Muscle layer of duodenum (tissue), 2 donors: ENCODE measurements around the gene NRXN3.

ENCODE experiments used
- H3K27ac ChIP-seq: one replicate; pipeline ENCODE4 v1.7.0; 2013; ENCODE audit warnings: mild to moderate bottlenecking, low read length
- H3K27me3 ChIP-seq: one replicate; pipeline ENCODE4 v1.7.0; 2013; ENCODE audit warnings: low read depth, mild to moderate bottlenecking, control low read depth, low read length
- H3K36me3 ChIP-seq, 2 donors: one replicate each; pipeline ENCODE4 v1.7.0; 2013; ENCODE audit warnings: low read length in 2 of 2, control low read depth in 1 of 2, mild to moderate bottlenecking in 1 of 2; ENCODE audit not compliant: insufficient read depth in 2 of 2, control insufficient read depth in 1 of 2
- H3K4me1 ChIP-seq, 2 donors: one replicate each; pipeline ENCODE4 v1.7.0; 2013; ENCODE audit warnings: low read length in 2 of 2, mild to moderate bottlenecking in 2 of 2, control low read depth in 1 of 2, moderate library complexity in 1 of 2; ENCODE audit not compliant: insufficient read depth in 2 of 2, control insufficient read depth in 1 of 2
- H3K4me3 ChIP-seq, 2 donors: one replicate each; pipeline ENCODE4 v1.7.0; 2013; ENCODE audit warnings: low read length in 2 of 2, low read depth in 1 of 2, mild to moderate bottlenecking in 1 of 2
- H3K9me3 ChIP-seq, 2 donors: one replicate each; pipeline ENCODE4 v1.7.0; 2013; ENCODE audit warnings: low read length in 2 of 2, control low read depth in 1 of 2, mild to moderate bottlenecking in 1 of 2; ENCODE audit not compliant: control insufficient read depth in 1 of 2
- donor health status: healthy.

NRXN3 gene

GRCh38 chr14:78170203-78170602, at the start of gene NRXN3:
TSS of gene NRXN3 (plus strand) at chr14:78170373. CDS start at chr14:78243094, 72,721 bp downstream.
- no peaks in the 10 kb centered on the region for H3K9me3 ChIP-seq
- no peaks in the 10 kb centered on the region for H3K27me3 ChIP-seq
- H3K36me3 ChIP-seq, result no peaks in the 10 kb centered on the region
- peaks cover 0 to 10% of the 10 kb centered on the region in 2 donors for H3K4me1 ChIP-seq
- H3K27ac ChIP-seq, result no peak within 1 kb of the TSS
- peak within 1 kb of the TSS in 1 of 2 donors; percentile 13 for H3K4me3 ChIP-seq

- no peak overlapping the region for H3K4me3 ChIP-seq
- peaks cover 0 to 2% of the 10 kb centered on the region in 2 donors for H3K9me3 ChIP-seq
- H3K4me1 ChIP-seq, result no peaks in the 10 kb centered on the region
- no peak overlapping the region for H3K27ac ChIP-seq
- H3K27me3 ChIP-seq, result no peaks in the 10 kb centered on the region
- H3K36me3 ChIP-seq, result no peaks in the 10 kb centered on the region
Measured at GRCh38 chr14:78122436-78122835, 47.7 kb upstream of the NRXN3 start.

DNA sequence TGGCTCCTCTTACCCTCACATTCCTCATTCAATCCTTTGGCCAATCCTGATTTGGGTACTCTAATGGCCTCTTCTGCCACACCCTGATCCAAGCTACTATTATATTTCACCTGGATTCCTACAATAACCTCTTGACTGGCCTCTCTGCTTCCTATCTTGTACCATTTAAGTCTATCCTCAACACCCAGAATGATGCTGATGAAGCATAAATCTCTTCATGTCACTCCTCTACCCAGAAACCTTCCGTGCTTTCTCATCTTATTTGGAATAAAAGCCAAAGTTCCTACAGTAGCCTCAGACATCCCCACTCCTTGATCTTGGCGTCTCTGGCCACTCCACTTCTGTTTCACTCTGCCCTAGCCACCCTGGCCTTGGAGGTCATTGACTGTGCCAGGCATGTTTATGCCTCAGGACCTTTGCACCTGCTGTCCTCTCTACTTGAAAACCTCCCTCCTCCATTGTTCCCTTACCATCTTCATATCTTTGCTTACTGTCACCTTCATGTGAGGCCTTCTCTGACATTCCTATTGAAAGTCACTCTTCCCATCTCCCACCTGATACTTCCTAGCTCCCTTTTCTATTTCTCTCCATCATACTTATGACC, 46.4 kb upstream of the NRXN3 start:
- Histone ChIP-seq H3K36me3 (no peaks in the 10 kb centered on the region), H3K27ac (no peak overlapping the region), H3K27me3 (no peaks in the 10 kb centered on the region), H3K9me3 (peaks cover 0 to under 1% of the 10 kb centered on the region in 2 donors), H3K4me3 (no peak overlapping the region), H3K4me1 (no peaks in the 10 kb centered on the region)

GRCh38 chr14:78127961-78128360, 42.2 kb upstream of the NRXN3 start:
- Histone ChIP-seq H3K27me3 (no peaks in the 10 kb centered on the region), H3K36me3 (no peaks in the 10 kb centered on the region), H3K4me1 (no peaks in the 10 kb centered on the region), H3K27ac (no peak overlapping the region), H3K9me3 (no peaks in the 10 kb centered on the region), H3K4me3 (no peak overlapping the region)

GRCh38 chr14:78129375-78129774, 40.8 kb upstream of the NRXN3 start:
- H3K27ac ChIP-seq, result no peak overlapping the region
- H3K9me3 ChIP-seq, result no peaks in the 10 kb centered on the region
- no peaks in the 10 kb centered on the region for H3K36me3 ChIP-seq

DNA sequence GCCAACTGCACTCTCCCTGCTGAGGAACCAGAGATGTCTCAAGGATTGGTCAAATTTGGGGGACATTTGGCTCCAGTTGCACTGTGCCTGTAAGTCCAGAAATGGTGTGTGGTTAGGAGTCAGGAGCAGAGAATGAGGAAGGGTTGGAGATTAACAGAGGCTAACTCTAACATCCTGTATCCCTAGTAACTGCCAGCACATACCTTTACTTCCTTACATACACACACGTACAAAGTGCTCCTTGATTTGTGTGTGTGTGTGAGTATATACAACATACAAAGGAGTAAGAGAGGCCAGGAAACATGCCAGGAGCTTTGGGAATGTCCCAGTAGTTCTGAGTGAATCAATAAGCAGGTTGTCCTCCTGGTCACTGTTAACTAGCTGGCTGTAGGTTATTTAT, 39.8 kb upstream of the NRXN3 start:
- no peaks in the 10 kb centered on the region for H3K36me3 ChIP-seq
- H3K9me3 ChIP-seq, result no peaks in the 10 kb centered on the region
- no peak overlapping the region for H3K27ac ChIP-seq
- H3K4me3 ChIP-seq, result no peak overlapping the region
- H3K27me3 ChIP-seq, result no peaks in the 10 kb centered on the region
- H3K4me1 ChIP-seq, result no peaks in the 10 kb centered on the region

More at GRCh38 chr14:78129375-78129774, 40.8 kb upstream of the NRXN3 start:
- Histone ChIP-seq H3K27me3 (no peaks in the 10 kb centered on the region), H3K4me3 (no peak overlapping the region), H3K4me1 (no peaks in the 10 kb centered on the region)

DNA sequence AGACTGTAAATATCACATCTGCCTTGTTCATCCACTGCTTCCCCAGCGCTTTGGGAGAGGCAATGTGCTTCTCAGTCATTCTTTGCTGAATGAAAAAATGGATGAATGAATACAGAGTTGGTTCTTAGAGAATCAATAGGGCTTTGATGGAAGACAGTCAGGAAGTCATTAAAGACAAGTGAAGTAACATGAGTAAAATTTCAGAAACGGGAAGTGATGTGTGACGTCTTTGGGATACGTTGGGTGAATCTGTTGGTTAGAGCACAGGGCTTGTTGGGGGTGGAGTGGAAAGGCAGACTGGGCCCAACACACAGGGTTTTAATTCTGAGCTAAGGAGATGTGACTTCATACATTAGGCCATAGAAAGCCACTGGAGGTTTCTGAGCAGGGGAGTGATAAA, 39.0 kb upstream of the NRXN3 start:
- Histone ChIP-seq H3K36me3 (no peaks in the 10 kb centered on the region), H3K27me3 (no peaks in the 10 kb centered on the region), H3K9me3 (no peaks in the 10 kb centered on the region), H3K27ac (no peak overlapping the region), H3K4me3 (no peak overlapping the region), H3K4me1 (no peaks in the 10 kb centered on the region)

GRCh38 chr14:78131616-78132015, 38.6 kb upstream of the NRXN3 start:
- no peaks in the 10 kb centered on the region for H3K4me1 ChIP-seq
- H3K9me3 ChIP-seq, result no peaks in the 10 kb centered on the region
- no peaks in the 10 kb centered on the region for H3K27me3 ChIP-seq
- no peak overlapping the region for H3K4me3 ChIP-seq
- H3K27ac ChIP-seq, result no peak overlapping the region
- no peaks in the 10 kb centered on the region for H3K36me3 ChIP-seq

DNA sequence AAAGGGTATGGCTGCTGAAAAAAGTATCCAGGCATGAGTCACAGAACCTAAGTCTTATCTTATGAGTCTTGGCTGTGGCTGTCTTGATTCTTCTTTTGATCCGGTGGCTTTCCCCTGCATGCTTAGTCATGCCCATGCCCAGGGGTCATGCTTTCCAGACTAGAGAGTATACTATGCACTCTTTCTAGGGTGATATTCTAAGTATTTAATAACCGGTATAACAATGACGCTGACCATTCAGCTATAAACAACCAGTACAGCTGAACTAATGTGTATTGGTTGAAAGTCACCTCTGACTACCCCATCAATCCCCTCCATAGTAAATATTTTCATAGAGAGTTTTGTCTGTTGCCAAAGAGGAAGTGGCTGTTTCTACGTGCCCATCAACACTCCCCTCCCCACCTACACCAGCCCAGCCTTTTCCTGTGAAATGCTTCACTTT, 34.7 kb upstream of the NRXN3 start:
- Histone ChIP-seq H3K27ac (no peak overlapping the region), H3K4me1 (no peaks in the 10 kb centered on the region), H3K9me3 (no peaks in the 10 kb centered on the region), H3K27me3 (no peaks in the 10 kb centered on the region), H3K36me3 (no peaks in the 10 kb centered on the region), H3K4me3 (no peak overlapping the region)

- H3K9me3 ChIP-seq, result no peaks in the 10 kb centered on the region
- no peaks in the 10 kb centered on the region for H3K27me3 ChIP-seq
- no peak overlapping the region for H3K27ac ChIP-seq
- H3K36me3 ChIP-seq, result no peaks in the 10 kb centered on the region
- H3K4me1 ChIP-seq, result no peaks in the 10 kb centered on the region
- no peak overlapping the region for H3K4me3 ChIP-seq
Measured at GRCh38 chr14:78136695-78137094, 33.5 kb upstream of the NRXN3 start.

- Histone ChIP-seq H3K9me3 (no peaks in the 10 kb centered on the region), H3K36me3 (no peaks in the 10 kb centered on the region), H3K27ac (no peak overlapping the region), H3K4me3 (no peak overlapping the region), H3K27me3 (no peaks in the 10 kb centered on the region), H3K4me1 (no peaks in the 10 kb centered on the region)
Measured at GRCh38 chr14:78141590-78141989, 28.6 kb upstream of the NRXN3 start.

GRCh38 chr14:78142998-78143397, 27.2 kb upstream of the NRXN3 start:
- no peak overlapping the region for H3K4me3 ChIP-seq
- H3K36me3 ChIP-seq, result no peaks in the 10 kb centered on the region
- no peaks in the 10 kb centered on the region for H3K9me3 ChIP-seq
- no peaks in the 10 kb centered on the region for H3K4me1 ChIP-seq
- H3K27ac ChIP-seq, result no peak overlapping the region
- no peaks in the 10 kb centered on the region for H3K27me3 ChIP-seq
